Vagina (tissue), 2 donors: ENCODE measurements around the gene ZBTB47. TPM values are rescaled to one million over a fixed set of nuclear protein-coding genes. Genes with fewer than 3 reads are reported as not detected.
A peak's percentile ranks its signal among the peaks of the same experiment; 100 is the strongest.

ENCODE experiments used
- DNase-seq, 2 donors: peaks; one replicate each; pipeline ENCODE4 v3.0.0-alpha.2; 2017; ENCODE audit errors: extremely low spot score in 2 of 2
- H3K27ac ChIP-seq: fragments of 200-600 bp; sonication (generic); one replicate; pipeline ENCODE4 v1.5.1; 2019
- H3K27me3 ChIP-seq: fragments of 200-600 bp; sonication (generic); one replicate; pipeline ENCODE4 v1.5.1; 2019
- H3K36me3 ChIP-seq, 2 donors: fragments of 200-600 bp; sonication (generic); one replicate each; pipeline ENCODE4 v1.5.1; 2017 to 2019
- H3K4me1 ChIP-seq: fragments of 200-600 bp; sonication (generic); one replicate; pipeline ENCODE4 v1.5.1; 2019
- H3K4me3 ChIP-seq, 2 donors: fragments of 200-600 bp; sonication (generic); 1 replicate in 1 of 2; 2 replicates in 1 of 2; pipeline ENCODE4 v1.5.1; 2016 to 2019
- H3K9me3 ChIP-seq: fragments of 200-600 bp; sonication (generic); one replicate; pipeline ENCODE4 v1.5.1; 2019
- CTCF ChIP-seq, 3 experiments: fragments of 450-650 bp in 2 of 3; fragments of 200-600 bp in 1 of 3; sonication (generic) in 1 of 3; IDR thresholded peaks; one replicate each; pipeline ENCODE4 v1.5.1; 2017 to 2019; ENCODE audit warnings: antibody characterized with exemption in 3 of 3, mild to moderate bottlenecking in 2 of 3, moderate library complexity in 2 of 3
- POLR2A ChIP-seq, 2 donors: fragments of 450-650 bp; IDR thresholded peaks; one replicate each; pipeline ENCODE4 v1.6.1; 2017; ENCODE audit warnings: antibody characterized with exemption in 2 of 2, mild to moderate bottlenecking in 2 of 2, moderate library complexity in 2 of 2
- POLR2AphosphoS5 ChIP-seq, 2 donors: sonication (generic); formaldehyde crosslinking; IDR thresholded peaks; one replicate each; pipeline ENCODE4 v1.9.0; 2017; ENCODE audit warnings: antibody characterized with exemption in 2 of 2, mild to moderate bottlenecking in 2 of 2, low read depth in 1 of 2; ENCODE audit not compliant: insufficient read depth in 1 of 2
- intact Hi-C: fragments of 100-400 bp; cut with DNase I; formaldehyde crosslinking; loops from one replicate; pipeline ENCODE4 v1.15.1; 2023
- total RNA-seq: library from RNA; depleted of rRNA; stranded (reverse); fragments of >200 nt; gene quantifications from one replicate; pipeline ENCODE4 v1.2.3, GENCODE V29; 2016

The ZBTB47 gene
- total RNA-seq, 1 donor from 2014 or later: 47.9 TPM

DNA sequence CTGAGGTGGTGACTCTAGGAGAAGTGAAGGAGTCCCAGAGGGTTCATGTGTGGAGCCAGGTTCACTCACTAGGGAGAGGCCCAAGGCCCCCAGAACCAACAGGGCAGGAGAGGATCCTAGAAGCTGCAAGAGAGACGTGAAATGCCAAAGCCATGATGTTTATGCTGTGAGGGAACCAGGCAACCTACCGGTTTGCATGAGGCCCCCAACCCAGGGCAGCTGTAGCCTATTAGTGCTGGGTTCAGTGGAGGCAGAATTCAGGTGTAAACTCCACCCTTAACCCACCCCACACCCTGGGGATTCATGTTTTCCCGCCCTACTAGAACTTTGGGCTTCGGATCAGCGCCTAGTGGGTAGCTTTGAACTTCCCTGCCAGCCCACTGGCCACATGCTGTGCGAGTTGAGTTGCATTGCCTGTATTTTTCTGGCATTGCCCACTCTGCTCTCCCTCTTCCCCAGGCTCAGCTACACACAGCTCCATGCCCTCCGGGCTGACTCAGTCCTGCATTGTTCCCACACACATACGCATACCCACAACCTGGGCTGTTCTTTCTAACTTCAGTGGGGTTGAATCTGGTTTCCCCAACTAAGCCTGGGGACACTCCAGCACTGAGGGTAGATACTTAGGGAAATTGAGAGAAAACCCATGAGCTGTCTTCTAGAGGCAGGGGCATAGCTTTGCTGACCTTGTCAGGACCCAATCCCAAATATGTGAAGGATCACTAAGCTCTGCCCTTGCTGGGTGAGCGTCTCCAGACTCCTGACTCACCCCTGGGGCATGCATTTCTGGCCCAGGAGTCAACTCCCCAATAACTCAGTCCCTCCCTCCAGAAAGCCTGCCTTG is 2.0 kb upstream of the ZBTB47 start:
- peak in 1 of 2 donors; percentile 85 for DNase-seq
- no peak for TF ChIP-seq CTCF (IDR thresholded peaks at IDR 0.05)
- TF ChIP-seq POLR2AphosphoS5 (IDR thresholded peaks at IDR 0.05; ENCODE audit: insufficient read depth in 1 of 2, low read depth in 1 of 2): no peak
- no peak for TF ChIP-seq POLR2A (IDR thresholded peaks at IDR 0.05)
- H3K4me3 ChIP-seq: peak overlapping the region; percentile 71 to 98
- intact Hi-C loops: no loop called here
- no peaks in the 10 kb centered on the region for H3K9me3 ChIP-seq
- H3K36me3 ChIP-seq: peaks cover 0 to 6% of the 10 kb centered on the region in 2 donors
- H3K4me1 ChIP-seq: peaks cover 61% of the 10 kb centered on the region
- H3K27me3 ChIP-seq: no peaks in the 10 kb centered on the region
- H3K27ac ChIP-seq: peak overlapping the region; percentile 96

- H3K27ac ChIP-seq: peak overlapping the region; percentile 96
- DNase-seq: no peak
- no peaks in the 10 kb centered on the region for H3K9me3 ChIP-seq
- intact Hi-C loops: no loop called here
- peak overlapping the region; percentile 71 to 98 for H3K4me3 ChIP-seq
- H3K27me3 ChIP-seq: no peaks in the 10 kb centered on the region
- H3K4me1 ChIP-seq: peaks cover 68% of the 10 kb centered on the region
- H3K36me3 ChIP-seq: no peaks in the 10 kb centered on the region
- no peak for TF ChIP-seq POLR2AphosphoS5 (IDR thresholded peaks at IDR 0.05; ENCODE audit: insufficient read depth in 1 of 2, low read depth in 1 of 2)
- TF ChIP-seq CTCF (IDR thresholded peaks at IDR 0.05): no peak
- no peak for TF ChIP-seq POLR2A (IDR thresholded peaks at IDR 0.05)
These were observed 1.3 kb upstream of the ZBTB47 start for GRCh38 chr3:42652251-42652610.

DNA sequence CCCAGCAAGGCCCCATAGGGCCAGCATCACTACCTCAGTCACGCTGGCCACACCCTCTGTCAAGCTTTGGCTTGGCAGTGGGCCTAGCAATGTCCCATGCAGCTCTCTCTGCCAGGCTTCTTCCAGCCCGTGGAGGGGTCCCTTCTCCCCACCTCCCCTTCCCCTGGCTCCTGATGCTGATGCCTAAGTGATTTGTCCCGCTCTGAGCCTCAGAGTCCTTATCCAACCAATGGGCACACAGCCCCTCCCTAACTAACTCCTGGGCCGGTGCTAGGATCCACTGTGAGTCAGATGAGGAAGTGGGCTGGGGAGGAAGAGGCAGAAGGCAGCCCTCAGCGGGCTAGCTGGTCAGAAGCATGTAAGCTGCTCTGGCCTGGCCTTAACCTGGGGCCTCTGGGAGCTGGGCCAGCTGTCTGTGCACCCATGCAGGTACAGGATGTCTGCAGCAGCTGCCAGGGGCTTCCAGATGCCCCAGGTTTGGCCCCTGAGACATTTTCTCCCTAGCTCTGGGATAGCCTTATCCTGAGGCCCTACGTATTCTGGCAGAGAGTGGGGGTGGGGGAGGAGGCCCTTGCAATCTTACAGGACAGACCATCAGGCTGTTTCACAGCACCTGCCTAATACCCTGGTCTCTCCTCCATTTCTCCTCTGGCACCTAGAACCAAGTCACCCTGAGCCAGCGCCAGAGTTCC is 740 bp upstream of the ZBTB47 start:
- Histone ChIP-seq H3K4me1 (peaks cover 68% of the 10 kb centered on the region), H3K27ac (peak overlapping the region; percentile 96), H3K4me3 (peak overlapping the region; percentile 71 to 98), H3K36me3 (no peaks in the 10 kb centered on the region), H3K9me3 (no peaks in the 10 kb centered on the region), H3K27me3 (no peaks in the 10 kb centered on the region)
- DNase-seq: peak in 1 of 2 donors; percentile 91
- intact Hi-C loops: no loop called here
- TF ChIP-seq POLR2AphosphoS5 (IDR thresholded peaks at IDR 0.05; ENCODE audit: insufficient read depth in 1 of 2, low read depth in 1 of 2): peak in 1 of 2 donors; percentile 94
- TF ChIP-seq CTCF (IDR thresholded peaks at IDR 0.05): no peak
- TF ChIP-seq POLR2A (IDR thresholded peaks at IDR 0.05): peak in 1 of 2 donors; percentile 79

GRCh38 chr3:42653303-42653559 is 266 bp upstream of the ZBTB47 start:
- TF ChIP-seq POLR2AphosphoS5 (IDR thresholded peaks at IDR 0.05; ENCODE audit: insufficient read depth in 1 of 2, low read depth in 1 of 2) (no peak), POLR2A (IDR thresholded peaks at IDR 0.05) (no peak), CTCF (IDR thresholded peaks at IDR 0.05) (no peak)
- H3K4me1 ChIP-seq: peaks cover 64% of the 10 kb centered on the region
- H3K27ac ChIP-seq: peak overlapping the region; percentile 96
- peaks cover 0 to under 1% of the 10 kb centered on the region in 2 donors for H3K36me3 ChIP-seq
- no peaks in the 10 kb centered on the region for H3K27me3 ChIP-seq
- H3K9me3 ChIP-seq: no peaks in the 10 kb centered on the region
- peak overlapping the region; percentile 71 to 98 for H3K4me3 ChIP-seq
- DNase-seq: peak in 1 of 2 donors; percentile 89
- intact Hi-C loops: no loop called here
